Stomach (tissue), 9 donors: ENCODE measurements around the gene ACTBL2. TPM values are rescaled to one million over a fixed set of nuclear protein-coding genes. Genes with fewer than 3 reads are reported as not detected.

Experiments
- DNase-seq, 2 donors: peaks; one replicate each; pipeline versions ENCODE4 v3.0.0 to v3.0.0-alpha.2; 2013 to 2019
- H3K27ac ChIP-seq, 5 donors: fragments of 200-600 bp in 4 of 5; sonication (generic) in 4 of 5; one replicate each; pipeline ENCODE4 v1.5.1; 2013 to 2019; ENCODE audit warnings: mild to moderate bottlenecking in 1 of 5, moderate library complexity in 1 of 5
- H3K27me3 ChIP-seq, 3 donors: fragments of 200-600 bp; sonication (generic); one replicate each; pipeline ENCODE4 v1.5.1; 2017 to 2019; ENCODE audit warnings: mixed run types in 1 of 3
- H3K36me3 ChIP-seq, 4 donors: fragments of 200-600 bp; sonication (generic); 1 replicate in 3 of 4; 2 replicates in 1 of 4; pipeline ENCODE4 v1.5.1; 2016 to 2019
- H3K4me1 ChIP-seq, 4 donors: fragments of 200-600 bp; sonication (generic); one replicate each; pipeline ENCODE4 v1.5.1; 2016 to 2019
- H3K4me3 ChIP-seq, 4 donors: fragments of 200-600 bp; sonication (generic) in 3 of 4; one replicate each; pipeline ENCODE4 v1.5.1; 2016 to 2019; ENCODE audit warnings: mild to moderate bottlenecking in 1 of 4
- H3K9me3 ChIP-seq, 4 donors: fragments of 200-600 bp; sonication (generic); one replicate each; pipeline ENCODE4 v1.5.1; 2016 to 2019
- CTCF ChIP-seq, 7 experiments: fragments of 450-650 bp in 4 of 7; fragments of 200-600 bp in 3 of 7; sonication (generic) in 3 of 7; IDR thresholded peaks; one replicate each; pipeline ENCODE4 v1.5.1; 2016 to 2019; ENCODE audit warnings: antibody characterized with exemption in 7 of 7, control low read depth in 2 of 7, mild to moderate bottlenecking in 1 of 7
- EP300 ChIP-seq: sonication (generic); formaldehyde crosslinking; IDR thresholded peaks from one replicate; pipeline ENCODE4 v1.6.1; 2017; ENCODE audit warnings: antibody characterized with exemption
- POLR2A ChIP-seq, 4 donors: fragments of 450-650 bp; IDR thresholded peaks; one replicate each; pipeline ENCODE4 v1.6.1; 2016; ENCODE audit warnings: antibody characterized with exemption in 4 of 4, control low read depth in 2 of 4, mild to moderate bottlenecking in 1 of 4, moderate library complexity in 1 of 4
- POLR2AphosphoS5 ChIP-seq, 3 donors: sonication (generic); formaldehyde crosslinking; IDR thresholded peaks; one replicate each; pipeline ENCODE4 v1.6.1; 2016; ENCODE audit warnings: antibody characterized with exemption in 3 of 3
- WGBS, 5 donors: extraction: QIAGEN DNeasy Blood & Tissue Kit in 3 of 5; methylation state at CpG; one replicate each; pipeline versions ENCODE4 v1.1.5 to v1.1.7; 2013 to 2018; 5-methylcytosine and 5-hydroxymethylcytosine counted together
- intact Hi-C: fragments of 100-400 bp; cut with DNase I; formaldehyde crosslinking; loops from one replicate; pipeline ENCODE4 v1.15.1; 2023; ENCODE audit warnings: low total_unique reads
- polyA plus RNA-seq, 3 donors: library from polyadenylated mRNA; stranded (reverse); fragments of 200-250 nt; gene quantifications; one replicate each; pipeline ENCODE4 v1.2.3, GENCODE V29; 2013
- total RNA-seq, 5 donors: library from RNA; depleted of rRNA; stranded (reverse); fragments of >200 nt; gene quantifications; one replicate each; pipeline versions ENCODE4 v1.1.0 to v1.2.3, GENCODE V29; 2014 to 2016
- donor health status: healthy with polysubstance abuse.
- donor health status: Bipolar disorder and iron deficiency.
- donor health status: healthy.

Gene ACTBL2
- total and polyA plus RNA-seq, 8 donors = 0.05 to 0.19 TPM; not detected in 6

- H3K27ac ChIP-seq = no peak overlapping the region
- peaks cover 8 to 42% (median 22%) of the 10 kb centered on the region in 4 donors for H3K4me1 ChIP-seq
- H3K4me3 ChIP-seq = no peak overlapping the region
- 78 to 84% (median 79%) methylated on average over 2 of the region's 2 CpGs for WGBS, 5 donors
- no peak for TF ChIP-seq CTCF (IDR thresholded peaks at IDR 0.05)
- TF ChIP-seq POLR2A (IDR thresholded peaks at IDR 0.05) = no peak
- no peak for TF ChIP-seq EP300
- no peaks in the 10 kb centered on the region for H3K27me3 ChIP-seq
- no peaks in the 10 kb centered on the region for H3K9me3 ChIP-seq
- H3K36me3 ChIP-seq = no peaks in the 10 kb centered on the region
- intact Hi-C loops = no loop called here
- no peak for DNase-seq
Measured at GRCh38 chr5:57439601-57440000, 43.0 kb downstream of the ACTBL2 start.

GRCh38 chr5:57437976-57438805 lies 44.4 kb downstream of the ACTBL2 start:
- H3K27me3 ChIP-seq = no peaks in the 10 kb centered on the region
- no peak for TF ChIP-seq EP300
- TF ChIP-seq POLR2A (IDR thresholded peaks at IDR 0.05) = no peak
- TF ChIP-seq POLR2AphosphoS5 (IDR thresholded peaks at IDR 0.05) = no peak
- no peak for TF ChIP-seq CTCF (IDR thresholded peaks at IDR 0.05)

GRCh38 chr5:57436586-57436985 lies 46.0 kb downstream of the ACTBL2 start:
- H3K27me3 ChIP-seq = no peaks in the 10 kb centered on the region
- H3K9me3 ChIP-seq = no peaks in the 10 kb centered on the region
- no peak for TF ChIP-seq EP300
- TF ChIP-seq POLR2A (IDR thresholded peaks at IDR 0.05) = no peak
- no peak for TF ChIP-seq CTCF (IDR thresholded peaks at IDR 0.05)
- no peaks in the 10 kb centered on the region for H3K36me3 ChIP-seq
- no peak for DNase-seq
- intact Hi-C loops = no loop called here
- H3K4me1 ChIP-seq = peaks cover 8 to 36% (median 21%) of the 10 kb centered on the region in 4 donors
- H3K27ac ChIP-seq = peak overlapping the region; percentile 37 to 84 (median 74)
- H3K4me3 ChIP-seq = no peak overlapping the region
- WGBS, 5 donors = 57 to 70% (median 64%) methylated on average over 1 of the region's 1 CpG

More at GRCh38 chr5:57437976-57438805, 44.4 kb downstream of the ACTBL2 start:
- Histone ChIP-seq H3K9me3 (no peaks in the 10 kb centered on the region), H3K4me1 (peaks cover 8 to 47% (median 28%) of the 10 kb centered on the region in 4 donors), H3K36me3 (no peaks in the 10 kb centered on the region), H3K4me3 (no peak overlapping the region), H3K27ac (peak overlapping the region in 1 of 5 donors; percentile 82)
- intact Hi-C loops = no loop called here
- peak in 1 of 2 donors; percentile 55 for DNase-seq
- WGBS, 5 donors = 56 to 69% (median 63%) methylated on average over 8 of the region's 8 CpGs

GRCh38 chr5:57435701-57436134 lies 46.9 kb downstream of the ACTBL2 start:
- TF ChIP-seq CTCF (IDR thresholded peaks at IDR 0.05) (no peak), POLR2A (IDR thresholded peaks at IDR 0.05) (no peak), EP300 (no peak), POLR2AphosphoS5 (IDR thresholded peaks at IDR 0.05) (peak in 2 of 3 donors; percentile 84 to 85)
- Histone ChIP-seq H3K4me1 (peaks cover 8 to 28% (median 19%) of the 10 kb centered on the region in 4 donors), H3K4me3 (no peak overlapping the region), H3K36me3 (no peaks in the 10 kb centered on the region), H3K27me3 (no peaks in the 10 kb centered on the region), H3K9me3 (no peaks in the 10 kb centered on the region), H3K27ac (peak overlapping the region in 4 of 5 donors; percentile 43 to 84 (median 78))
- intact Hi-C loops = no loop called here
- DNase-seq = peak; percentile 59 to 81
- WGBS, 5 donors = 18 to 38% (median 31%) methylated on average over 2 of the region's 2 CpGs
